ENCODE data around the gene ZNF438.
"Not testable (repeated sequence)": the region's sequence is repeated elsewhere in the genome, so short reads cannot be mapped to it uniquely, and the experiment has no call there.

The ZNF438 gene

DNA sequence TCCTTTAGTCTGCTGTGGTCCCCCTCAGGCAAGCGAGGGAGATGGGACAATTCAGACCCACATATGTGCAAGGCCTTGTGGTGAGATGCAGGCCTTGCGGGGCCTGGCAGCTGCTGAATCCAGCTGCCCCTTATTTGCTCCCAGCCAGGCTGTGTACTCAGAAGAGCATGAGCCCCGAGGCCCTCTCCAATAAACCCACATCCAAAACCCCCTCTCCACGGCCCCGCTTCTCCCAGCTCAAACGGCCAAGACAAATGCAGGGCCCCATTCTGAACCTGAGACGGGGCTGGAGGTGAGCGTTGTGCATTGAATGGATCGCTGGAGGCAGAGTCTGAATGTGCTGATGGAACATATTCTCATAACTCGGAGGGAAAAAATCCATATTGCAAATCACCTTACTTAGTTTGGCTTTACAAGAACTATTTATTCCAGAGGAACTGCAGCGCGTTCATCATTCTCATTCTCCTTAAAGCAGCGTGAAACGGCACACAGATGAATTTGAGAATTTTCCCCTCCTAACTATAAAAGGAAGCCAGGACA lies 232.9 kb downstream of the ZNF438 start:
- no peaks in the 10 kb centered on the region for H3K4me1 ChIP-seq (ENCODE audit: insufficient read depth, low read length)
- H3K9ac ChIP-seq (ENCODE audit: low read depth, low read length): no peak overlapping the region
- DNase-seq (no peak), ATAC-seq (ENCODE audit: insufficient read depth, low read depth) (no peak)
- no peaks in the 10 kb centered on the region for H3K36me3 ChIP-seq (ENCODE audit: insufficient read depth, low read length)
- H3K4me2 ChIP-seq (ENCODE audit: insufficient read depth, low read length): no peak overlapping the region
- H3K27me3 ChIP-seq (ENCODE audit: insufficient read depth, low read length, poor library complexity): no peaks in the 10 kb centered on the region
- no peak overlapping the region for H2AFZ ChIP-seq (ENCODE audit: low read depth, low read length)
- H3K27ac ChIP-seq (ENCODE audit: low read length): no peak overlapping the region
- H3K9me3 ChIP-seq (ENCODE audit: insufficient read depth, low read length, severe bottlenecking): no peaks in the 10 kb centered on the region
- TF ChIP-seq, protein P1, sequence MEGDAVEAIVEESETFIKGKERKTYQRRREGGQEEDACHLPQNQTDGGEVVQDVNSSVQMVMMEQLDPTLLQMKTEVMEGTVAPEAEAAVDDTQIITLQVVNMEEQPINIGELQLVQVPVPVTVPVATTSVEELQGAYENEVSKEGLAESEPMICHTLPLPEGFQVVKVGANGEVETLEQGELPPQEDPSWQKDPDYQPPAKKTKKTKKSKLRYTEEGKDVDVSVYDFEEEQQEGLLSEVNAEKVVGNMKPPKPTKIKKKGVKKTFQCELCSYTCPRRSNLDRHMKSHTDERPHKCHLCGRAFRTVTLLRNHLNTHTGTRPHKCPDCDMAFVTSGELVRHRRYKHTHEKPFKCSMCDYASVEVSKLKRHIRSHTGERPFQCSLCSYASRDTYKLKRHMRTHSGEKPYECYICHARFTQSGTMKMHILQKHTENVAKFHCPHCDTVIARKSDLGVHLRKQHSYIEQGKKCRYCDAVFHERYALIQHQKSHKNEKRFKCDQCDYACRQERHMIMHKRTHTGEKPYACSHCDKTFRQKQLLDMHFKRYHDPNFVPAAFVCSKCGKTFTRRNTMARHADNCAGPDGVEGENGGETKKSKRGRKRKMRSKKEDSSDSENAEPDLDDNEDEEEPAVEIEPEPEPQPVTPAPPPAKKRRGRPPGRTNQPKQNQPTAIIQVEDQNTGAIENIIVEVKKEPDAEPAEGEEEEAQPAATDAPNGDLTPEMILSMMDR (IDR thresholded peaks at IDR 0.05; ENCODE audit: borderline replicate concordance, extremely low read depth, low read length, poor library complexity, severe bottlenecking): no peak
- TF ChIP-seq EZH2 (IDR thresholded peaks at IDR 0.05; ENCODE audit: borderline replicate concordance, low read depth, low read length, severe bottlenecking): no peak
- no peak overlapping the region for H3K4me3 ChIP-seq (ENCODE audit: low read depth in 1 of 2, low read length in 2 of 2)
- no peaks in the 10 kb centered on the region for H4K20me1 ChIP-seq (ENCODE audit: insufficient read depth, low read length)
- H3K79me2 ChIP-seq (ENCODE audit: insufficient read depth, low read length): no peaks in the 10 kb centered on the region

DNA sequence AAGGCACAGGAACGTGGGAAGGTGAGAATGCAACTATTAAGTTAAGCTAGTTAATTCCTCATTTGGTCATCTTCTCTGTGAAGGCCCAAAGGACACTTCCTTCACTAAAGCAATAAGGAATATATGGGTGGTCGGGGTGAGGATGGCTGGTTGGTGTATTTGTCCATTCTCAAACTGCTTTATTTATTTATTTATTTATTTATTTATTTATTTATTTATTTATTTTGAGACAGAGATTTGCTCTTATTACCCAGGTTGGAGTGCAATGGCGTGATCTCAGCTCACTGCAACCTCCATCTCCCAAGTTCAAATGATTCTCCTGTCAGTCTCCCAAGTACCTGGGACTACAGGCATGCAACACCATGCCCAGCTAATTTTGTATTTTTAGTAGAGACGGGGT lies 236.6 kb downstream of the ZNF438 start:
- not testable (repeated sequence) for H3K9me3 ChIP-seq (ENCODE audit: insufficient read depth, low read length, severe bottlenecking); ATAC-seq (ENCODE audit: insufficient read depth, low read depth); H3K79me2 ChIP-seq (ENCODE audit: insufficient read depth, low read length); H2AFZ ChIP-seq (ENCODE audit: low read depth, low read length); H3K36me3 ChIP-seq (ENCODE audit: insufficient read depth, low read length); H3K4me2 ChIP-seq (ENCODE audit: insufficient read depth, low read length); H3K27me3 ChIP-seq (ENCODE audit: insufficient read depth, low read length, poor library complexity); H3K4me3 ChIP-seq (ENCODE audit: low read depth in 1 of 2, low read length in 2 of 2); H4K20me1 ChIP-seq (ENCODE audit: insufficient read depth, low read length); H3K9ac ChIP-seq (ENCODE audit: low read depth, low read length); H3K27ac ChIP-seq (ENCODE audit: low read length); H3K4me1 ChIP-seq (ENCODE audit: insufficient read depth, low read length); DNase-seq
